T47D (cell line): ENCODE measurements around the gene A2ML1.
"Not testable (repeated sequence)": the region's sequence is repeated elsewhere in the genome, so short reads cannot be mapped to it uniquely, and the experiment has no call there.

ENCODE experiments used
- DNase-seq, 2 experiments: peaks; one replicate each; pipeline versions ENCODE4 v3.0.0 to v3.0.0-alpha.2; 2011 to 2012; ENCODE audit warnings: low read depth in 1 of 2, low spot score in 1 of 2
- JUND ChIP-seq: IDR thresholded peaks from 2 replicates; pipeline ENCODE4 v1.6.1; 2012; ENCODE audit warnings: low read depth
- in situ Hi-C: cut with HindIII; loops from 2 replicates; pipeline ENCODE4 v1.10.0; 2016; ENCODE audit warnings: low sequenced_read_pairs, low pct_unique_long_range_greater_than_20kb

The A2ML1 gene

DNA sequence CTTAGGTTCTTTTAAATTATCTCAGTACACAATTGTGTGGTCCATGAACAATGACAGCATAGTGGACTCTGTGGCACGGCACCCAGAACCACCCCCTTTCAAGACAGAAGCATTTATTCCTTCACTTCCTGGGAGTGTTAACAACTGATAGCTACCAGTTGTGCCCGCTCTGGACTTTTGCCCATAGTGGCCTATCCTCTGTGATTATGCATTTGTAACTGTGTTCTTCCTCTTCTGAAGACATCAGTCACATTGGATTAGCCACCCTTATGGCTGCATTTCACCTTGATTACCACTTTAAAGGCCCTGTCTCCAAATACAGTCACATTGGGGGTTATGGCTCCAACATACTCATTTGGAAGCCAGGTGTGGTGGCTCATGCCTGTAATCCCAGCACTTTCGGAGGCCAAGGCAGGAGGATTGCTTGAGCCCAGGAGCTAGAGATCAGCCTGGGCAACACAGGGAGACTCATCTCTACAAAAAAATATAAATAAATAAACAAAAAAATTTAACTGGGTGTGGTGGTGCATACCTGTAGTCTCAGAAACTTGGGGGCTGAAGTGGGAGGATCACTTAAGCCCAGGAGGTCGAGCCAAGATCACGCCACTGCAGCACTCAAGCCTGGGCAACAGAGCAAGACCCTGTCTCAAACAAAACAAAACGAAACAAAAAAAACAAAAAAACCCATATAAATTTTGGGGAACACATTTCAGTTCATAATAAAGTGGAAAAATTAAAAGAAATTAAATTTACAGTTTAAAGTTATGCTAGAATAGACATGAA lies 64.3 kb downstream of the A2ML1 start:
- TF ChIP-seq JUND, result no peak
- in situ Hi-C loops, result no loop called here
- DNase-seq, result no peak

- no peak for TF ChIP-seq JUND
- in situ Hi-C loops, result no loop called here
- no peak for DNase-seq
Measured at GRCh38 chr12:8887285-8887715, 64.9 kb downstream of the A2ML1 start.

- no peak for TF ChIP-seq JUND
- peak in 1 of 2 experiments; percentile 33 for DNase-seq
- in situ Hi-C loops, result no loop called here
Measured at GRCh38 chr12:8890313-8891085, 68.1 kb downstream of the A2ML1 start.

- DNase-seq, result no peak
- in situ Hi-C loops, result no loop called here
- no peak for TF ChIP-seq JUND
Measured at GRCh38 chr12:8891976-8892375, 69.6 kb downstream of the A2ML1 start.

DNA sequence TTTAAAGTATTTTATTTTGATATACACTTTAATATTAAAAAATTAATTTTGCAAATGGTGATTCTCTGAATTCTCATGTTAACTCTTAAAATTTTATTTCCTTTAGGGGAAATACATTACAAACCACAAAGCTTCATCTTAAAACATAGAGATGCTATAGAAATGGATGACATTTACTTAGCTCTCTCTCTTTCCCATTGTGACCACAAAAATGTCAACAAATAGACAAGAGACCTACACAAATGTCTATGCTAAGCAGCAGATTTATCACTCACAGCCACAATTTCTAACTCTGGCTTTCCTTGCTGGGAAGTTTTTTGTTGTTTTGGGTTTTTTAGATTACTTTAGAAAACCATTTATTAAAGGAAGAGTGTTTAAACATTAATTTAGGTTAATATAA lies 72.0 kb downstream of the A2ML1 start:
- no peak for DNase-seq
- TF ChIP-seq JUND, result no peak
- in situ Hi-C loops, result no loop called here

GRCh38 chr12:8894986-8895385 lies 72.6 kb downstream of the A2ML1 start:
- in situ Hi-C loops, result no loop called here
- TF ChIP-seq JUND, result no peak
- DNase-seq, result no peak

DNA sequence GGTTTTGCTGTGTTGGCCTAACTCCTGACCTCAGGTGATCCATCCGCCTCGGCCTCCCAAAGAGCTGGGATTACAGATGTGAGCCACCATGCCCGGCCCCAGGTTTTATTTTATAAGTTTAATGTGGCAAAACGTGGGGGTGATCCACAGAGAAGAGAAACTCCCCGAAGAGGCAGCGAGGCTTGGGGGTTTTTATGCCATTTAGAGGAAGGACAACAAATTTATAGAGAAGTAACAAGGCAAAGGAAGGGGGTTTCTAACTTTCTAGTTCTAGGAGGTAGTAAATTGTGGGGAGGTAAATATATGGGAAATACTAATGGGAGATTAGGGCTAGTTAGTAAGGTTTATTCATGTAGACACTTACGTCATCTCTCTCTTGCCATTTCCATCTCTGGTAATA lies 74.7 kb downstream of the A2ML1 start:
- in situ Hi-C loops, result no loop called here
- no peak for DNase-seq
- TF ChIP-seq JUND, result no peak

- in situ Hi-C loops, result no loop called here
Measured at GRCh38 chr12:8899830-8900229, 77.4 kb downstream of the A2ML1 start.

DNA sequence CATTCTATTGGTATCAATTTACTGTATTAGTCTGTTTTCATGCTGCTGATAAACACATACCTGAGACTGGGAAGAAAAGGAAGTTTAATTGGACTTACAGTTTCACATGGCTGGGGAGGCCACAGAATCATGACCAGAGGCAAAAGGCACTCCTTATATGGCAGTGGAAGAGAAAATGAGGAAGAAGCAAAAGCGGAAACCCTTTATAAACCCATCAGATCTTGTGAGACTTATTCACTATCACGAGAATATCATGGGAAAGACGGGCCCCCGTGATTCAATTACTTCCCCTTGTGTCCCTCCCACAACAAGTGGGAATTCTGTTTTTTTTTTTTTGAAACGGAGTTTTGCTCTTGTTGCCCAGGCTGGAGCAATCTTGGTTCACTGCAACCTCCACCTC lies 80.3 kb downstream of the A2ML1 start:
- in situ Hi-C loops, DNase-seq: not testable (repeated sequence)

More at GRCh38 chr12:8899830-8900229, 77.4 kb downstream of the A2ML1 start:
- no peak for TF ChIP-seq JUND
- DNase-seq, result no peak

- no peak for TF ChIP-seq JUND
- in situ Hi-C loops, result no loop called here
- no peak for DNase-seq
Measured at GRCh38 chr12:8903646-8904045, 81.2 kb downstream of the A2ML1 start.

DNA sequence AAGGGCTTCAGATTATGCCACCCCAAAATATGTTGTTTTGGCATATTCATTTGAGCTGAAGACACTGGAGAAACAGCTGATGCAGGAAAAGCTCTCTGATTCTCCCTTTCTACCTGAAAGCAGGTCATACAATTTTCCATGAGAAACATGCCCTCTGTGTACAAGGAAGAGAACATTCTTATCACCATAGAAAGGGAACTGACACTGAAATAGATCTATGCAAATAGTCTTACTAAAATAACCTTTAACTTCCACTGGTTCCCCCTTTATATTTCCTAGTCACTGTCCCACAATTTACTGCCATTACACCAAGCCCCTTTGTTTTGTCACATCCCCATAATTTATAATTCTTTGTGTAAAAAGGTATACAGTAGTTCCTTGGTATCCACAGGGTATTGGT lies 82.2 kb downstream of the A2ML1 start:
- in situ Hi-C loops, result no loop called here
- DNase-seq, result no peak
- TF ChIP-seq JUND, result no peak

DNA sequence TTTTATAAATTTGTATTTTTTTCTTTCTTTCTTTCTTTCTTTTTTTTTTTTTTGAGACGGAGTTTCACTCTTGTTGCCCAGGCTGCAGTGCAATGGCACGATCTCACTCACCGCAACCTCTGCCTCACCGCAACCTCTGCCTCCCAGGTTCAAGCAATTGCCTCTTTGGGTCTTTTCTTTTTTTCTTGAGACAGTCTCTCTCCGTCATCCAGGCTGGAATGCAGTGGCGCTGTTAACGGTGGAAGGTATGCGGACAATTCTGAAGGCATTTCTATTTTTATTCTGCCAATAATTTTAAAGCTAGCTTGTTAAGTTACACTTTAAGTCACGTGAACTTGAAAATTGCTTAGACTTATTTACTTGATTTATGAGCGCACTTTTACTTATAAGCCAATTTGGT lies 83.1 kb downstream of the A2ML1 start:
- DNase-seq, result no peak
- in situ Hi-C loops, result no loop called here
- TF ChIP-seq JUND, result no peak

- no peak for TF ChIP-seq JUND
- DNase-seq, result no peak
- in situ Hi-C loops, result no loop called here
Measured at GRCh38 chr12:8906266-8907180, 84.1 kb downstream of the A2ML1 start.
